Panc1 (cell line): ENCODE results near the gene FCF1.

Experiments used
- POLR2AphosphoS5 ChIP-seq: IDR thresholded peaks from 2 replicates; pipeline ENCODE4 v1.6.1; 2012; ENCODE audit warnings: mild to moderate bottlenecking, low read depth, low read length, moderate library complexity
- SIN3A ChIP-seq: IDR thresholded peaks from 2 replicates; pipeline ENCODE4 v1.6.1; 2012; ENCODE audit warnings: low read depth, mild to moderate bottlenecking, low read length, moderate library complexity, borderline replicate concordance; ENCODE audit not compliant: insufficient read depth
- TF ChIP-seq, protein P1 (sequence below): fragments of 450-650 bp; IDR thresholded peaks from 2 replicates; pipeline ENCODE4 v1.5.1; 2017; ENCODE audit warnings: mild to moderate bottlenecking
- TF ChIP-seq, protein P2 (sequence below), 2 experiments: IDR thresholded peaks; 2 replicates each; pipeline ENCODE4 v1.6.1; 2011 to 2012; ENCODE audit warnings: low read depth in 2 of 2, control low read depth in 1 of 2, low read length in 1 of 2, mild to moderate bottlenecking in 1 of 2, moderate library complexity in 1 of 2; ENCODE audit not compliant: insufficient read depth in 1 of 2

DNA sequence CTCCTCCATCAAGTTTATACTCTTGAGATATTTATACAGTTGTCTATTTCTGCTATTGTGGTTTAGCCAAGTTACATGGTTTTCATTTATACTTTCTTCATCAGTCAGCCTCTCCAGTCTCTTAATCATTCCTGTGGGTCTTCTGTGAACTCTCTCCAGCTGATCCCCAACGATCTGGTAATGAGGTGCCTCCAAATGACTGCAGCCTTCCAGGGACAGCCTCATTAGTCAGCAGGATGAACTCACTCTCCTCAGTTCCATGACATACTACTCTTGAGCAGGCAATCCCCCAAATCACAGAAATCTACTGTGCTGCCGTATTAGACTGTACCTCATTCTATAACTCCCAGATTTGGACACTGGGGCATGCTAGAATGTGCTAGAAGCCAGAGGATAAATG, 15.4 kb upstream of the FCF1 start:
- TF ChIP-seq, protein P1, sequence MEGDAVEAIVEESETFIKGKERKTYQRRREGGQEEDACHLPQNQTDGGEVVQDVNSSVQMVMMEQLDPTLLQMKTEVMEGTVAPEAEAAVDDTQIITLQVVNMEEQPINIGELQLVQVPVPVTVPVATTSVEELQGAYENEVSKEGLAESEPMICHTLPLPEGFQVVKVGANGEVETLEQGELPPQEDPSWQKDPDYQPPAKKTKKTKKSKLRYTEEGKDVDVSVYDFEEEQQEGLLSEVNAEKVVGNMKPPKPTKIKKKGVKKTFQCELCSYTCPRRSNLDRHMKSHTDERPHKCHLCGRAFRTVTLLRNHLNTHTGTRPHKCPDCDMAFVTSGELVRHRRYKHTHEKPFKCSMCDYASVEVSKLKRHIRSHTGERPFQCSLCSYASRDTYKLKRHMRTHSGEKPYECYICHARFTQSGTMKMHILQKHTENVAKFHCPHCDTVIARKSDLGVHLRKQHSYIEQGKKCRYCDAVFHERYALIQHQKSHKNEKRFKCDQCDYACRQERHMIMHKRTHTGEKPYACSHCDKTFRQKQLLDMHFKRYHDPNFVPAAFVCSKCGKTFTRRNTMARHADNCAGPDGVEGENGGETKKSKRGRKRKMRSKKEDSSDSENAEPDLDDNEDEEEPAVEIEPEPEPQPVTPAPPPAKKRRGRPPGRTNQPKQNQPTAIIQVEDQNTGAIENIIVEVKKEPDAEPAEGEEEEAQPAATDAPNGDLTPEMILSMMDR, result no peak
- TF ChIP-seq POLR2AphosphoS5 (no peak), SIN3A (no peak)
- TF ChIP-seq, protein P2, sequence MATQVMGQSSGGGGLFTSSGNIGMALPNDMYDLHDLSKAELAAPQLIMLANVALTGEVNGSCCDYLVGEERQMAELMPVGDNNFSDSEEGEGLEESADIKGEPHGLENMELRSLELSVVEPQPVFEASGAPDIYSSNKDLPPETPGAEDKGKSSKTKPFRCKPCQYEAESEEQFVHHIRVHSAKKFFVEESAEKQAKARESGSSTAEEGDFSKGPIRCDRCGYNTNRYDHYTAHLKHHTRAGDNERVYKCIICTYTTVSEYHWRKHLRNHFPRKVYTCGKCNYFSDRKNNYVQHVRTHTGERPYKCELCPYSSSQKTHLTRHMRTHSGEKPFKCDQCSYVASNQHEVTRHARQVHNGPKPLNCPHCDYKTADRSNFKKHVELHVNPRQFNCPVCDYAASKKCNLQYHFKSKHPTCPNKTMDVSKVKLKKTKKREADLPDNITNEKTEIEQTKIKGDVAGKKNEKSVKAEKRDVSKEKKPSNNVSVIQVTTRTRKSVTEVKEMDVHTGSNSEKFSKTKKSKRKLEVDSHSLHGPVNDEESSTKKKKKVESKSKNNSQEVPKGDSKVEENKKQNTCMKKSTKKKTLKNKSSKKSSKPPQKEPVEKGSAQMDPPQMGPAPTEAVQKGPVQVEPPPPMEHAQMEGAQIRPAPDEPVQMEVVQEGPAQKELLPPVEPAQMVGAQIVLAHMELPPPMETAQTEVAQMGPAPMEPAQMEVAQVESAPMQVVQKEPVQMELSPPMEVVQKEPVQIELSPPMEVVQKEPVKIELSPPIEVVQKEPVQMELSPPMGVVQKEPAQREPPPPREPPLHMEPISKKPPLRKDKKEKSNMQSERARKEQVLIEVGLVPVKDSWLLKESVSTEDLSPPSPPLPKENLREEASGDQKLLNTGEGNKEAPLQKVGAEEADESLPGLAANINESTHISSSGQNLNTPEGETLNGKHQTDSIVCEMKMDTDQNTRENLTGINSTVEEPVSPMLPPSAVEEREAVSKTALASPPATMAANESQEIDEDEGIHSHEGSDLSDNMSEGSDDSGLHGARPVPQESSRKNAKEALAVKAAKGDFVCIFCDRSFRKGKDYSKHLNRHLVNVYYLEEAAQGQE (IDR thresholded peaks at IDR 0.05; ENCODE audit: insufficient read depth in 1 of 2, low read depth in 2 of 2, low read length in 1 of 2), result no peak
